ENCODE results near the gene BSDC1.

DNA sequence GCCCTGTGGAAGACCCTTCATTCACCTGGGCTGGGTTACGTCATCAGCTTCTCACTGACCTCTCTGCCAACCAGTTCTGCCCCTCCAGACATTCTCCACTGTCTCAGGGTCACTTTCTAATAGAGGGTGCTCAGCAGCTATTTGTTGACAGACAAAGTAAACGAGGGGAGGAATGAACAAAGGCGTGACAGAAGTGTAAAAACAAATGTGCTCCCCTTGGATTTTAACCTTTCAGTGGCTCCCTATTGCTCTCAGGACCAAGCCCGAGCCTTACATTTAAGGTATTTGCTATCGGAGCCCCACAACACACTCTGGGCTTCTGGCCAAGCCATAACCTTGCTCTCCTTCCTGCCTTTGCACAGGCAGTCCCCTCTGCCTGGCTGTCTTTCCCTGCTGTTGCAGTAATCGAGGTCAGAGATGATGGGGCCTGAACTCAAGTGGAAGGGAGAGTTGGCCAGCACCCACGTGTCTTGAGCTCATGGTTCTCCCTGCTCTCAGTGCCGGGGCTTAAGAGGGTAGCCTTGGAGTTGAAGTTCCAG is 48.9 kb downstream of the BSDC1 start:
- TF ChIP-seq, protein P1, sequence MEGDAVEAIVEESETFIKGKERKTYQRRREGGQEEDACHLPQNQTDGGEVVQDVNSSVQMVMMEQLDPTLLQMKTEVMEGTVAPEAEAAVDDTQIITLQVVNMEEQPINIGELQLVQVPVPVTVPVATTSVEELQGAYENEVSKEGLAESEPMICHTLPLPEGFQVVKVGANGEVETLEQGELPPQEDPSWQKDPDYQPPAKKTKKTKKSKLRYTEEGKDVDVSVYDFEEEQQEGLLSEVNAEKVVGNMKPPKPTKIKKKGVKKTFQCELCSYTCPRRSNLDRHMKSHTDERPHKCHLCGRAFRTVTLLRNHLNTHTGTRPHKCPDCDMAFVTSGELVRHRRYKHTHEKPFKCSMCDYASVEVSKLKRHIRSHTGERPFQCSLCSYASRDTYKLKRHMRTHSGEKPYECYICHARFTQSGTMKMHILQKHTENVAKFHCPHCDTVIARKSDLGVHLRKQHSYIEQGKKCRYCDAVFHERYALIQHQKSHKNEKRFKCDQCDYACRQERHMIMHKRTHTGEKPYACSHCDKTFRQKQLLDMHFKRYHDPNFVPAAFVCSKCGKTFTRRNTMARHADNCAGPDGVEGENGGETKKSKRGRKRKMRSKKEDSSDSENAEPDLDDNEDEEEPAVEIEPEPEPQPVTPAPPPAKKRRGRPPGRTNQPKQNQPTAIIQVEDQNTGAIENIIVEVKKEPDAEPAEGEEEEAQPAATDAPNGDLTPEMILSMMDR (conservative IDR thresholded peaks at IDR 0.05; ENCODE audit: low read depth in 2 of 2) = no peak
- TF ChIP-seq, protein P2, sequence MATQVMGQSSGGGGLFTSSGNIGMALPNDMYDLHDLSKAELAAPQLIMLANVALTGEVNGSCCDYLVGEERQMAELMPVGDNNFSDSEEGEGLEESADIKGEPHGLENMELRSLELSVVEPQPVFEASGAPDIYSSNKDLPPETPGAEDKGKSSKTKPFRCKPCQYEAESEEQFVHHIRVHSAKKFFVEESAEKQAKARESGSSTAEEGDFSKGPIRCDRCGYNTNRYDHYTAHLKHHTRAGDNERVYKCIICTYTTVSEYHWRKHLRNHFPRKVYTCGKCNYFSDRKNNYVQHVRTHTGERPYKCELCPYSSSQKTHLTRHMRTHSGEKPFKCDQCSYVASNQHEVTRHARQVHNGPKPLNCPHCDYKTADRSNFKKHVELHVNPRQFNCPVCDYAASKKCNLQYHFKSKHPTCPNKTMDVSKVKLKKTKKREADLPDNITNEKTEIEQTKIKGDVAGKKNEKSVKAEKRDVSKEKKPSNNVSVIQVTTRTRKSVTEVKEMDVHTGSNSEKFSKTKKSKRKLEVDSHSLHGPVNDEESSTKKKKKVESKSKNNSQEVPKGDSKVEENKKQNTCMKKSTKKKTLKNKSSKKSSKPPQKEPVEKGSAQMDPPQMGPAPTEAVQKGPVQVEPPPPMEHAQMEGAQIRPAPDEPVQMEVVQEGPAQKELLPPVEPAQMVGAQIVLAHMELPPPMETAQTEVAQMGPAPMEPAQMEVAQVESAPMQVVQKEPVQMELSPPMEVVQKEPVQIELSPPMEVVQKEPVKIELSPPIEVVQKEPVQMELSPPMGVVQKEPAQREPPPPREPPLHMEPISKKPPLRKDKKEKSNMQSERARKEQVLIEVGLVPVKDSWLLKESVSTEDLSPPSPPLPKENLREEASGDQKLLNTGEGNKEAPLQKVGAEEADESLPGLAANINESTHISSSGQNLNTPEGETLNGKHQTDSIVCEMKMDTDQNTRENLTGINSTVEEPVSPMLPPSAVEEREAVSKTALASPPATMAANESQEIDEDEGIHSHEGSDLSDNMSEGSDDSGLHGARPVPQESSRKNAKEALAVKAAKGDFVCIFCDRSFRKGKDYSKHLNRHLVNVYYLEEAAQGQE (IDR thresholded peaks at IDR 0.05; ENCODE audit: unreplicated experiment) = no peak
- TF ChIP-seq POLR2AphosphoS5 (IDR thresholded peaks at IDR 0.05; ENCODE audit: low read depth) (no peak), JUNB (IDR thresholded peaks at IDR 0.05; ENCODE audit: unreplicated experiment) (no peak), ZNF114 (CRISPR knock-in tag; IDR thresholded peaks at IDR 0.05) (no peak), EZH2 (IDR thresholded peaks at IDR 0.05; ENCODE audit: low read depth, unreplicated experiment) (no peak), EZH2phosphoT487 (IDR thresholded peaks at IDR 0.05; ENCODE audit: unreplicated experiment) (no peak)

Data from GM23338 (cell line).